K562 (cell line): ENCODE results near the gene CD248. TPM values are rescaled to one million over a fixed set of nuclear protein-coding genes. Genes with fewer than 3 reads are reported as not detected.
A peak's percentile ranks its signal among the peaks of the same experiment; 100 is the strongest.

Experiments used
- ESRRA ChIP-seq: fragments of 450-650 bp; IDR thresholded peaks from 2 replicates; pipeline ENCODE4 v1.6.1; 2014; ENCODE audit warnings: low read depth, mild to moderate bottlenecking, moderate library complexity, borderline replicate concordance
- ETV6 ChIP-seq, 3 experiments: fragments of 150-350 bp in 1 of 3; sonication (generic) in 1 of 3; formaldehyde crosslinking in 1 of 3; IDR thresholded peaks; 2 replicates each; pipeline versions ENCODE4 v1.6.1 to v1.8.0; 2014 to 2022; ENCODE audit warnings: borderline replicate concordance in 2 of 3, low read depth in 2 of 3, antibody characterized with exemption in 1 of 3, low read length in 1 of 3, mild to moderate bottlenecking in 1 of 3, missing genetic modification reagents in 1 of 3
- FOS ChIP-seq: IDR thresholded peaks from 3 replicates; pipeline ENCODE4 v1.6.1; 2011; ENCODE audit not compliant: insufficient read length; ENCODE audit errors: extremely low read depth
- HDGF ChIP-seq: fragments of 450-650 bp; IDR thresholded peaks from 2 replicates; pipeline ENCODE4 v1.6.1; 2016
- HIVEP1 ChIP-seq: fragments of 250-450 bp; sonication (Bioruptor Pico); IDR thresholded peaks from 2 replicates; pipeline ENCODE4 v1.4.0; 2020; ENCODE audit warnings: mild to moderate bottlenecking
- MED1 ChIP-seq: sonication (generic); formaldehyde crosslinking; IDR thresholded peaks from 2 replicates; pipeline ENCODE4 v1.8.1; 2023; ENCODE audit warnings: missing genetic modification reagents, borderline replicate concordance
- RBM34 ChIP-seq: fragments of 200-400 bp; formaldehyde crosslinking; IDR thresholded peaks from 2 replicates; pipeline ENCODE4 v1.6.1; 2018; ENCODE audit warnings: low read length, borderline replicate concordance; ENCODE audit not compliant: insufficient read depth
- SIRT6 ChIP-seq: IDR thresholded peaks from one replicate; pipeline ENCODE4 v1.6.1; 2012; ENCODE audit warnings: low read depth, mild to moderate bottlenecking, control low read depth, inconsistent platforms, low read length, moderate library complexity
- SPI1 ChIP-seq: IDR thresholded peaks from 2 replicates; pipeline ENCODE4 v1.6.1; 2011; ENCODE audit warnings: low read depth, low read length, control low read depth, borderline replicate concordance
- SUPT5H ChIP-seq: fragments of 450-650 bp; IDR thresholded peaks from 2 replicates; pipeline ENCODE4 v1.6.1; 2016
- TCF7L2 ChIP-seq: fragments of 150-350 bp; IDR thresholded peaks from 2 replicates; pipeline ENCODE4 v1.6.1; 2016; ENCODE audit warnings: low read depth, mild to moderate bottlenecking, low read length, moderate library complexity
- TGIF2 ChIP-seq: sonication (generic); formaldehyde crosslinking; IDR thresholded peaks from 2 replicates; pipeline ENCODE4 v1.8.1; 2022; ENCODE audit warnings: mild to moderate bottlenecking, missing genetic modification reagents, moderate library complexity
- XRCC4 ChIP-seq: IDR thresholded peaks from one replicate; pipeline ENCODE4 v1.6.1; 2011; ENCODE audit not compliant: insufficient read depth, insufficient read length; ENCODE audit errors: extremely low read depth
- ZBTB7A ChIP-seq: IDR thresholded peaks from 2 replicates; pipeline ENCODE4 v1.6.1; 2011; ENCODE audit warnings: low read depth, mild to moderate bottlenecking, low read length, moderate library complexity, borderline replicate concordance; ENCODE audit not compliant: control insufficient read depth
- ZNF717 ChIP-seq: fragments of 250-450 bp; sonication (Bioruptor Pico); IDR thresholded peaks from 2 replicates; pipeline ENCODE4 v1.5.0; 2021
- polyA plus RNA-seq, 8 experiments: library from polyadenylated mRNA; depleted of rRNA in 4 of 8; stranded (reverse) in 5 of 8; unstranded in 3 of 8; fragments of >200 nt; fragmentation: Nextera tagmentation in 2 of 8; fragmentation: Illumina TruSeq in 1 of 8; extraction: Ambion mirVana in 2 of 8; extraction: Trizol in 1 of 8; gene quantifications; 2 replicates each; pipeline versions ENCODE4 v1.2.1 to v1.2.3, GENCODE V29; 2011 to 2014; ENCODE audit warnings: inconsistent platforms in 1 of 8, missing spikeins in 1 of 8
- total RNA-seq, 7 experiments: library from RNA; depleted of rRNA in 6 of 7; stranded (reverse); fragments of >200 nt in 6 of 7; fragmentation: Illumina TruSeq in 2 of 7; extraction: Trizol in 2 of 7; gene quantifications; 2 replicates each; pipeline versions ENCODE4 v1.2.1 to v1.2.3, GENCODE V29; 2011 to 2021; ENCODE audit warnings: low replicate concordance in 1 of 7
- TF ChIP-seq, protein P1 (sequence below): fragments of 450-650 bp; conservative IDR thresholded peaks from 2 replicates; pipeline ENCODE4 v1.6.1; 2016; ENCODE audit warnings: missing genetic modification characterization, low read depth, mild to moderate bottlenecking, control low read depth, missing compliant biosample characterization
- TF ChIP-seq, protein P2 (sequence below): sonication (generic); formaldehyde crosslinking; IDR thresholded peaks from 2 replicates; pipeline ENCODE4 v1.8.1; 2023; ENCODE audit warnings: mild to moderate bottlenecking, missing genetic modification reagents
- TF ChIP-seq, protein P3 (sequence below): sonication (generic); formaldehyde crosslinking; IDR thresholded peaks from 2 replicates; pipeline ENCODE4 v1.8.0; 2022; ENCODE audit warnings: mild to moderate bottlenecking, low read depth, missing genetic modification reagents
- TF ChIP-seq, protein P4 (sequence below): sonication (generic); formaldehyde crosslinking; IDR thresholded peaks from 2 replicates; pipeline ENCODE4 v1.5.0; 2020; ENCODE audit warnings: missing genetic modification reagents
- TF ChIP-seq, protein P5 (sequence below): fragments of 250-450 bp; sonication (Bioruptor Pico); IDR thresholded peaks from 2 replicates; pipeline ENCODE4 v1.5.0; 2021

CD248 gene
- total and polyA plus RNA-seq, 9 of the 15 experiments (the other 6 are each of a cell fraction or from before 2014, with no cell fraction given): 0.09 TPM; not detected in 8

DNA sequence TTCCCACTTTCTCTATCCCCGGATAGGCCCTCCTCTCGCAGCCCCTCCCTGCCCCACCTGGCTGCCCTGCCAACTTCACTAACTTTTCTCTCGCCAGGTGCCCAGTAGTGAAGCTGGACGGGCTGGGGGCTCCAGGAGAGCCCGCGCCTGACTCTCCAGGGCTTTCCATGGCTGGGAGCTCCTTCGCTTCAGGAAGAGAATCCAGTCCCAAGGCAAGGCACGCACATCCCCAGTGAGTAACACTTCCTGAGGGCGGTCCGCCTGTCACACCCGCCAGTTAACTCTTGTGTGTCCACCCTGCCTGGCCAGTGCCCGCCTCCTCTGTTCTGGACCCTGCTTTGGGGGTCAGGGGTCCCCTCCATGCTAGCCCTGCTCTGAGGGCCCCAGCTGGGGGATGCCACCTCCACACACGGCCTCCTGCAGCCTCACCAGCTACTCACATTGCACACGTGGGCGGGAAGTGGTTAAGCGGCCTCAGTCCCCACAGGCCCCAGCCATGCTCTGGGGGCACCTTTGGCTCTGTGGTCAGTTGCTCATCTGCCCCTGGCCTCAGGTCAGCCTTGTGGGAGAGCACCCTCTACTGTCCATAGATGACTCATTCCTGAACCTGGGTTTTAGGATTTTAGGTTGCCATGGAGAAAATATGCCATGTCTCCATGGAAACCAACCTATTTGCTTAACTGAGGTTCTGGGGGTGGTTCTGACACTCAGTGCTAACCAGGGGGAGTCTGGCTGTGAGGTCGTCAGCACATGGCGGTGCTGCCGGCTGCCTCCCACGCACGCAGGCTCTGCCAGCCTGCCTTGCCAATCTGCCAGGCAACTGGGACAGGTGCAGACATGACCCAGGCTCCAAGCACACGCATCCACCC, 19.6 kb upstream of the CD248 start, which contains the start of gene RIN1 (continued):
- TF ChIP-seq, protein P1, sequence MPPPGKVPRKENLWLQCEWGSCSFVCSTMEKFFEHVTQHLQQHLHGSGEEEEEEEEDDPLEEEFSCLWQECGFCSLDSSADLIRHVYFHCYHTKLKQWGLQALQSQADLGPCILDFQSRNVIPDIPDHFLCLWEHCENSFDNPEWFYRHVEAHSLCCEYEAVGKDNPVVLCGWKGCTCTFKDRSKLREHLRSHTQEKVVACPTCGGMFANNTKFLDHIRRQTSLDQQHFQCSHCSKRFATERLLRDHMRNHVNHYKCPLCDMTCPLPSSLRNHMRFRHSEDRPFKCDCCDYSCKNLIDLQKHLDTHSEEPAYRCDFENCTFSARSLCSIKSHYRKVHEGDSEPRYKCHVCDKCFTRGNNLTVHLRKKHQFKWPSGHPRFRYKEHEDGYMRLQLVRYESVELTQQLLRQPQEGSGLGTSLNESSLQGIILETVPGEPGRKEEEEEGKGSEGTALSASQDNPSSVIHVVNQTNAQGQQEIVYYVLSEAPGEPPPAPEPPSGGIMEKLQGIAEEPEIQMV (tag): no peak
- peak; percentile 32; the same call in 1 of the 2 replicates for TF ChIP-seq ESRRA
- TF ChIP-seq XRCC4: no peak
- TF ChIP-seq TGIF2 (CRISPR knock-in tag): no peak
- TF ChIP-seq SPI1: no peak
- TF ChIP-seq ETV6 (IDR thresholded peaks at IDR 0.05; ENCODE audit: borderline replicate concordance in 1 of 2, low read depth in 2 of 2, low read length in 1 of 2): peak in 1 of 2 experiments; percentile 32; a peak in 1 of 4 replicates
- TF ChIP-seq ETV6 (CRISPR knock-in tag; IDR thresholded peaks at IDR 0.05; ENCODE audit: borderline replicate concordance): no peak
- TF ChIP-seq, protein P2, sequence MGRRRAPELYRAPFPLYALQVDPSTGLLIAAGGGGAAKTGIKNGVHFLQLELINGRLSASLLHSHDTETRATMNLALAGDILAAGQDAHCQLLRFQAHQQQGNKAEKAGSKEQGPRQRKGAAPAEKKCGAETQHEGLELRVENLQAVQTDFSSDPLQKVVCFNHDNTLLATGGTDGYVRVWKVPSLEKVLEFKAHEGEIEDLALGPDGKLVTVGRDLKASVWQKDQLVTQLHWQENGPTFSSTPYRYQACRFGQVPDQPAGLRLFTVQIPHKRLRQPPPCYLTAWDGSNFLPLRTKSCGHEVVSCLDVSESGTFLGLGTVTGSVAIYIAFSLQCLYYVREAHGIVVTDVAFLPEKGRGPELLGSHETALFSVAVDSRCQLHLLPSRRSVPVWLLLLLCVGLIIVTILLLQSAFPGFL (CRISPR knock-in tag): no peak
- TF ChIP-seq, protein P3, sequence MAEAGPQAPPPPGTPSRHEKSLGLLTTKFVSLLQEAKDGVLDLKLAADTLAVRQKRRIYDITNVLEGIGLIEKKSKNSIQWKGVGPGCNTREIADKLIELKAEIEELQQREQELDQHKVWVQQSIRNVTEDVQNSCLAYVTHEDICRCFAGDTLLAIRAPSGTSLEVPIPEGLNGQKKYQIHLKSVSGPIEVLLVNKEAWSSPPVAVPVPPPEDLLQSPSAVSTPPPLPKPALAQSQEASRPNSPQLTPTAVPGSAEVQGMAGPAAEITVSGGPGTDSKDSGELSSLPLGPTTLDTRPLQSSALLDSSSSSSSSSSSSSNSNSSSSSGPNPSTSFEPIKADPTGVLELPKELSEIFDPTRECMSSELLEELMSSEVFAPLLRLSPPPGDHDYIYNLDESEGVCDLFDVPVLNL (CRISPR knock-in tag): no peak
- TF ChIP-seq TCF7L2: no peak
- TF ChIP-seq MED1 (CRISPR knock-in tag): no peak
- no peak for TF ChIP-seq HDGF
- no peak for TF ChIP-seq SUPT5H
- no peak for TF ChIP-seq SIRT6
- no peak for TF ChIP-seq RBM34
- TF ChIP-seq ZBTB7A: peak; percentile 57; the same call in 1 of the 2 replicates
- no peak for TF ChIP-seq HIVEP1 (CRISPR knock-in tag)
- peak; percentile 9 for TF ChIP-seq FOS
- TF ChIP-seq ZNF717 (CRISPR knock-in tag): no peak
- TF ChIP-seq, protein P4, sequence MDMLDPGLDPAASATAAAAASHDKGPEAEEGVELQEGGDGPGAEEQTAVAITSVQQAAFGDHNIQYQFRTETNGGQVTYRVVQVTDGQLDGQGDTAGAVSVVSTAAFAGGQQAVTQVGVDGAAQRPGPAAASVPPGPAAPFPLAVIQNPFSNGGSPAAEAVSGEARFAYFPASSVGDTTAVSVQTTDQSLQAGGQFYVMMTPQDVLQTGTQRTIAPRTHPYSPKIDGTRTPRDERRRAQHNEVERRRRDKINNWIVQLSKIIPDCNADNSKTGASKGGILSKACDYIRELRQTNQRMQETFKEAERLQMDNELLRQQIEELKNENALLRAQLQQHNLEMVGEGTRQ: no peak
- TF ChIP-seq, protein P5, sequence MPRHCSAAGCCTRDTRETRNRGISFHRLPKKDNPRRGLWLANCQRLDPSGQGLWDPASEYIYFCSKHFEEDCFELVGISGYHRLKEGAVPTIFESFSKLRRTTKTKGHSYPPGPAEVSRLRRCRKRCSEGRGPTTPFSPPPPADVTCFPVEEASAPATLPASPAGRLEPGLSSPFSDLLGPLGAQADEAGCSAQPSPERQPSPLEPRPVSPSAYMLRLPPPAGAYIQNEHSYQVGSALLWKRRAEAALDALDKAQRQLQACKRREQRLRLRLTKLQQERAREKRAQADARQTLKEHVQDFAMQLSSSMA: no peak
